HG03159 (cell line): Measurements from ENCODE around the gene MIA2.

Source experiments
- ATAC-seq: cut with Tn5 transposase; IDR thresholded peaks from one replicate; pipeline ENCODE4 v1.9.1; 2021; ENCODE audit warnings: mild to moderate bottlenecking, moderate library complexity; ENCODE audit not compliant: unreplicated experiment

The MIA2 gene

DNA sequence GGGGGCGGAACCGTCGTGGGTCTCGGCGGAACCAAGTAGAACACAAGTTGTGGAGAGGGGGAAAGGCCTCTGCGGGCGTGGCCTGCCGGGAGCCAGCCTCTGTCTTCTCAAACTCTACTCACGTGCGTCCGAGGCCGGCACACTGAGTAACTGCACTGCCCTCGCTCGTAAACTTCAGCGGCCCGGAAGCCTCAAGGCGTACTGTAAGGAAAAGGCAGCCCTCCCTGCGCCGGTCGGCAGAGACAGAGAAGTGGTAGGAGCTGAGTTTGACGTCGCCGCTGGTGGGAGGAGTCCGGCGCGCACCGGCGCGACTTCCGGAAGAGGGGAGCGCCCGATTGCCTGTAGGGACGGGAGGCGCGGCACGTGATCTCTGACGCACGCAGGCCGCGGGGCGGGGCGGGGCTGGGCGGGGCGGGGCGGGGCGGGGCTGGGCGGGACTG, 198.5 kb downstream of the MIA2 start, which contains the start of gene FBXO33:
Gene FBXO33 (minus strand): TSS at position 255 of the 440 bp plus-strand sequence. CDS start 271 bp downstream, outside the sequence.
- ATAC-seq: peak; percentile 87

- peak; percentile 63 for ATAC-seq
Observed at GRCh38 chr14:39432619-39433451, 199.1 kb downstream of the MIA2 start.

DNA sequence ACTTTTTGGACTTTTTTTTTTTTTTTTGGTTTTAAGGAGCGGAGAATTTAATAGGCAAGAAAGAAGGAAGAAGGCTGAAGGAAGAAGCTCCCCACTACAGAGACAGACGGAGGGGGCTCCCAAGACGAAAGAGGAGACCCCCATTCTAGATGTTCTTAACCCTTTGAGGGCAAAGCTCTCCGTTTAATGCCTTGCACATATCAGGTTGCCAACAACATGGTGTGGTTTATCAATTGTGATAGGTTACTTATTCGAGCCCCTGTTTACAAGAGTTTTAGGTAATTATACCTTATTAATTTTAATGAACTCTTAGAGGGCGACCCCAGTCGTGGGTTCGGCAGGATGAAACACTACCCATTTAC, 199.7 kb downstream of the MIA2 start:
- ATAC-seq: no peak

GRCh38 chr14:39434401-39434800, 200.7 kb downstream of the MIA2 start:
- no peak for ATAC-seq

DNA sequence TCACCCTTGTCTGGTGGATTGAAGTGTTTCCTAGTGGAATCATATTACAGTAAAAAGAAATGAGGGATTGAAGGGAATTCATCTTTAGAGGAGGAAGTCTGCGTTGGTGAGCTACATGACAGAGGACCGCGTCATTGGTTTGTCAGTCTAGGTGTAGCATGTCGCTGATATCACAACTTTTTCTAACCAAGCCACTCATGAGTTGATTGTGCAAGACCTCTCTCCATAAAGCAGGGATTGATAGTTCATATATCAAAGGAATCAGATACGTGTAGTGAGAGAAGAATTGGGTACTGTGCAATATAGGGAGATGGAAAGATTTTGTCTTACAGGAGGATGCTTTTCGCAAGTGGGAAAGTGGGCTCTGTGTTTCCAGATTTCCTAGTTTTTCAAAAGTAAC, 201.5 kb downstream of the MIA2 start:
- ATAC-seq: no peak
